A549 (cell line): ENCODE measurements around the gene PFKFB3.

ENCODE experiments used
- CHD2 ChIP-seq: fragments of 150-350 bp; IDR thresholded peaks from 2 replicates; pipeline ENCODE4 v1.6.1; 2014; ENCODE audit warnings: low read length; ENCODE audit not compliant: partially characterized antibody
- HOXB13 ChIP-seq: fragments of 250-450 bp; sonication (Bioruptor Pico); IDR thresholded peaks from 2 replicates; pipeline ENCODE4 v1.5.0; 2020; ENCODE audit warnings: low read depth, mild to moderate bottlenecking, moderate library complexity
- MAFK ChIP-seq: fragments of 450-650 bp; IDR thresholded peaks from 2 replicates; pipeline ENCODE4 v1.6.1; 2014; ENCODE audit not compliant: partially characterized antibody
- MYC ChIP-seq: IDR thresholded peaks from 2 replicates; pipeline ENCODE4 v1.6.1; 2012; ENCODE audit warnings: mild to moderate bottlenecking, inconsistent platforms, low read length, improper control_type of control experiment, borderline replicate concordance
- PHF8 ChIP-seq: fragments of 200-600 bp; sonication (generic); IDR thresholded peaks from 2 replicates; pipeline ENCODE4 v1.6.1; 2016; ENCODE audit warnings: low read depth, mild to moderate bottlenecking, antibody characterized with exemption, moderate library complexity, borderline replicate concordance
- POLR2A ChIP-seq: IDR thresholded peaks from 2 replicates; pipeline ENCODE4 v1.6.1; 2012; ENCODE audit warnings: mild to moderate bottlenecking, low read length
- REST ChIP-seq: fragments of 200-600 bp; sonication (generic); IDR thresholded peaks from 2 replicates; pipeline ENCODE4 v1.6.1; 2016; ENCODE audit warnings: antibody characterized with exemption, mild to moderate bottlenecking, moderate library complexity
- RFX5 ChIP-seq: fragments of 450-650 bp; IDR thresholded peaks from 2 replicates; pipeline ENCODE4 v1.7.1; 2014; ENCODE audit warnings: antibody characterized with exemption, mild to moderate bottlenecking, moderate library complexity
- TF ChIP-seq, protein P1 (sequence below): fragments of >200 bp; sonication (Bioruptor Twin); formaldehyde crosslinking; IDR thresholded peaks from 3 replicates; pipeline ENCODE4 v1.5.1; 2016
- TF ChIP-seq, protein P2 (sequence below): IDR thresholded peaks from 2 replicates; pipeline ENCODE4 v1.6.1; 2012

DNA sequence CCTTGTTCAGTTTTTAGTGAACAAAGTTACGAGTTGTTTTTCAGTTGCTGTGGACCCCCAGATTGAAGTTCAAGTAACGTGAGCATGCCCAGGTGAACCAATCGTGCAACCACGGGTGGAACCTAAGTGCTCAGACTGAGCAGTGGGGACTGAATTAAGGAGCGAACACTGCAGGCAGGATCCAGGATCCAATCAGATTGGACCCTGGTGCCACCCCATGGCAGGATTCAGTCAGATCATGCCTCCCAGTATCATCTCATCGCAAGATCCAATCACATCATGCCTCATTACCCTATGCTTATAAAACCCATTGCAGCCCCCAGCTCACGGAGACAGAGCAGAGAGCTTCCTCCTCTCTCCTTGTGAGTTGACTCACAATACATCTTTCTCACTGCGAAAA, 80.9 kb downstream of the PFKFB3 start:
- TF ChIP-seq, protein P1, sequence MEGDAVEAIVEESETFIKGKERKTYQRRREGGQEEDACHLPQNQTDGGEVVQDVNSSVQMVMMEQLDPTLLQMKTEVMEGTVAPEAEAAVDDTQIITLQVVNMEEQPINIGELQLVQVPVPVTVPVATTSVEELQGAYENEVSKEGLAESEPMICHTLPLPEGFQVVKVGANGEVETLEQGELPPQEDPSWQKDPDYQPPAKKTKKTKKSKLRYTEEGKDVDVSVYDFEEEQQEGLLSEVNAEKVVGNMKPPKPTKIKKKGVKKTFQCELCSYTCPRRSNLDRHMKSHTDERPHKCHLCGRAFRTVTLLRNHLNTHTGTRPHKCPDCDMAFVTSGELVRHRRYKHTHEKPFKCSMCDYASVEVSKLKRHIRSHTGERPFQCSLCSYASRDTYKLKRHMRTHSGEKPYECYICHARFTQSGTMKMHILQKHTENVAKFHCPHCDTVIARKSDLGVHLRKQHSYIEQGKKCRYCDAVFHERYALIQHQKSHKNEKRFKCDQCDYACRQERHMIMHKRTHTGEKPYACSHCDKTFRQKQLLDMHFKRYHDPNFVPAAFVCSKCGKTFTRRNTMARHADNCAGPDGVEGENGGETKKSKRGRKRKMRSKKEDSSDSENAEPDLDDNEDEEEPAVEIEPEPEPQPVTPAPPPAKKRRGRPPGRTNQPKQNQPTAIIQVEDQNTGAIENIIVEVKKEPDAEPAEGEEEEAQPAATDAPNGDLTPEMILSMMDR, result no peak
- no peak for TF ChIP-seq MAFK
- no peak for TF ChIP-seq PHF8
- no peak for TF ChIP-seq RFX5
- no peak for TF ChIP-seq REST
- no peak for TF ChIP-seq POLR2A
- no peak for TF ChIP-seq HOXB13 (CRISPR knock-in tag)
- TF ChIP-seq, protein P2, sequence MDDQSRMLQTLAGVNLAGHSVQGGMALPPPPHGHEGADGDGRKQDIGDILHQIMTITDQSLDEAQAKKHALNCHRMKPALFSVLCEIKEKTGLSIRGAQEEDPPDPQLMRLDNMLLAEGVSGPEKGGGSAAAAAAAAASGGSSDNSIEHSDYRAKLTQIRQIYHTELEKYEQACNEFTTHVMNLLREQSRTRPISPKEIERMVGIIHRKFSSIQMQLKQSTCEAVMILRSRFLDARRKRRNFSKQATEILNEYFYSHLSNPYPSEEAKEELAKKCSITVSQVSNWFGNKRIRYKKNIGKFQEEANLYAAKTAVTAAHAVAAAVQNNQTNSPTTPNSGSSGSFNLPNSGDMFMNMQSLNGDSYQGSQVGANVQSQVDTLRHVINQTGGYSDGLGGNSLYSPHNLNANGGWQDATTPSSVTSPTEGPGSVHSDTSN, result no peak
- no peak for TF ChIP-seq CHD2
- no peak for TF ChIP-seq MYC
